Measurements from ENCODE around the gene RNF130. TPM values are rescaled to one million over a fixed set of nuclear protein-coding genes. Genes with fewer than 3 reads are reported as not detected.

Gene RNF130
- total and polyA plus RNA-seq, 9 of the 15 experiments (the other 6 are each of a cell fraction or from before 2014, with no cell fraction given) = 5.8 to 39.4 (median 27.1) TPM

GRCh38 chr5:180084638-180085561 lies 13.3 kb upstream of the RNF130 start (continued):
- TF ChIP-seq, protein P1, sequence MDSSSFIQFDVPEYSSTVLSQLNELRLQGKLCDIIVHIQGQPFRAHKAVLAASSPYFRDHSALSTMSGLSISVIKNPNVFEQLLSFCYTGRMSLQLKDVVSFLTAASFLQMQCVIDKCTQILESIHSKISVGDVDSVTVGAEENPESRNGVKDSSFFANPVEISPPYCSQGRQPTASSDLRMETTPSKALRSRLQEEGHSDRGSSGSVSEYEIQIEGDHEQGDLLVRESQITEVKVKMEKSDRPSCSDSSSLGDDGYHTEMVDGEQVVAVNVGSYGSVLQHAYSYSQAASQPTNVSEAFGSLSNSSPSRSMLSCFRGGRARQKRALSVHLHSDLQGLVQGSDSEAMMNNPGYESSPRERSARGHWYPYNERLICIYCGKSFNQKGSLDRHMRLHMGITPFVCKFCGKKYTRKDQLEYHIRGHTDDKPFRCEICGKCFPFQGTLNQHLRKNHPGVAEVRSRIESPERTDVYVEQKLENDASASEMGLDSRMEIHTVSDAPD (CRISPR knock-in tag; IDR thresholded peaks at IDR 0.05) = no peak
- TF ChIP-seq ZNF436 (CRISPR knock-in tag; IDR thresholded peaks at IDR 0.05) = no peak
- TF ChIP-seq OTX1 (CRISPR knock-in tag; IDR thresholded peaks at IDR 0.05) = no peak
- no peak for TF ChIP-seq ZNF121 (CRISPR knock-in tag; conservative IDR thresholded peaks at IDR 0.05)
- TF ChIP-seq MYC (IDR thresholded peaks at IDR 0.05; ENCODE audit: low read depth, low read length) = peak; percentile 43
- no peak for TF ChIP-seq MYC (CRISPR knock-in tag; IDR thresholded peaks at IDR 0.05; ENCODE audit: borderline replicate concordance, low read depth)
- no peak for TF ChIP-seq TBP (optimal IDR thresholded peaks at IDR 0.05; ENCODE audit: low read depth, low read length)
- TF ChIP-seq ATF7 (IDR thresholded peaks at IDR 0.05) = peak; percentile 63; the same call in 1 of the 2 replicates
- TF ChIP-seq E4F1 (CRISPR knock-in tag; IDR thresholded peaks at IDR 0.05; ENCODE audit: borderline replicate concordance) = no peak
- no peak for TF ChIP-seq ZNF23 (CRISPR knock-in tag; IDR thresholded peaks at IDR 0.05)
- no peak for TF ChIP-seq L3MBTL2 (IDR thresholded peaks at IDR 0.05)
- peak; percentile 57 for TF ChIP-seq TAF7 (tag; IDR thresholded peaks at IDR 0.05)
- TF ChIP-seq, protein P2, sequence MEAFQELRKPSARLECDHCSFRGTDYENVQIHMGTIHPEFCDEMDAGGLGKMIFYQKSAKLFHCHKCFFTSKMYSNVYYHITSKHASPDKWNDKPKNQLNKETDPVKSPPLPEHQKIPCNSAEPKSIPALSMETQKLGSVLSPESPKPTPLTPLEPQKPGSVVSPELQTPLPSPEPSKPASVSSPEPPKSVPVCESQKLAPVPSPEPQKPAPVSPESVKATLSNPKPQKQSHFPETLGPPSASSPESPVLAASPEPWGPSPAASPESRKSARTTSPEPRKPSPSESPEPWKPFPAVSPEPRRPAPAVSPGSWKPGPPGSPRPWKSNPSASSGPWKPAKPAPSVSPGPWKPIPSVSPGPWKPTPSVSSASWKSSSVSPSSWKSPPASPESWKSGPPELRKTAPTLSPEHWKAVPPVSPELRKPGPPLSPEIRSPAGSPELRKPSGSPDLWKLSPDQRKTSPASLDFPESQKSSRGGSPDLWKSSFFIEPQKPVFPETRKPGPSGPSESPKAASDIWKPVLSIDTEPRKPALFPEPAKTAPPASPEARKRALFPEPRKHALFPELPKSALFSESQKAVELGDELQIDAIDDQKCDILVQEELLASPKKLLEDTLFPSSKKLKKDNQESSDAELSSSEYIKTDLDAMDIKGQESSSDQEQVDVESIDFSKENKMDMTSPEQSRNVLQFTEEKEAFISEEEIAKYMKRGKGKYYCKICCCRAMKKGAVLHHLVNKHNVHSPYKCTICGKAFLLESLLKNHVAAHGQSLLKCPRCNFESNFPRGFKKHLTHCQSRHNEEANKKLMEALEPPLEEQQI (IDR thresholded peaks at IDR 0.05) = no peak
- peak; percentile 72 for TF ChIP-seq TCF3 (CRISPR knock-in tag; IDR thresholded peaks at IDR 0.05)
- peak; percentile 56 to 62; a peak in 3 of 4 replicates for TF ChIP-seq FOXK2 (conservative IDR thresholded peaks at IDR 0.05 in 1 of 2, IDR thresholded peaks at IDR 0.05 in 1 of 2; ENCODE audit: low read depth in 2 of 2)
- TF ChIP-seq ZNF280A (IDR thresholded peaks at IDR 0.05; ENCODE audit: low read depth, partially characterized antibody) = no peak
